Natural killer cell treated with Interleukin-12 subunit alpha and Interleukin-12 subunit beta and Interleukin-15 and Interleukin-18, amount 100 ng/mL, for 72 hours (primary cell): ENCODE measurements around the gene CNOT6. TPM values are rescaled to one million over a fixed set of nuclear protein-coding genes. Genes with fewer than 3 reads are reported as not detected.

Experiments used
- ATAC-seq, 2 donors: fragments of 150-1000 bp; cut with Tn5 transposase in 1 of 2; sonication (Bioruptor Pico), chemical (Tn5 transposase) in 1 of 2; 2 replicates each; pipeline ENCODE4 v1.10.0; 2021
- DNase-seq: peaks from one replicate; pipeline ENCODE4 v3.0.0; 2022; ENCODE audit warnings: low spot score
- H3K27ac Mint-ChIP-seq, 2 donors: 1 replicate in 1 of 2; 2 replicates in 1 of 2; pipeline ENCODE4 v1.8.0; 2022; ENCODE audit warnings: mixed read lengths in 2 of 2, mild to moderate bottlenecking in 1 of 2, moderate library complexity in 1 of 2
- H3K27me3 Mint-ChIP-seq, 2 donors: 1 replicate in 1 of 2; 2 replicates in 1 of 2; pipeline ENCODE4 v1.8.0; 2022; ENCODE audit warnings: mixed read lengths in 2 of 2
- H3K36me3 Mint-ChIP-seq: one replicate; pipeline ENCODE4 v1.8.0; 2022; ENCODE audit warnings: mixed read lengths
- H3K4me1 Mint-ChIP-seq, 2 donors: 1 replicate in 1 of 2; 2 replicates in 1 of 2; pipeline ENCODE4 v1.8.0; 2022; ENCODE audit warnings: low read depth in 2 of 2, mixed read lengths in 2 of 2, mild to moderate bottlenecking in 1 of 2
- H3K4me3 Mint-ChIP-seq: one replicate; pipeline ENCODE4 v1.8.0; 2022; ENCODE audit warnings: mixed read lengths
- H3K9me3 Mint-ChIP-seq: 2 replicates; pipeline ENCODE4 v1.8.0; 2022; ENCODE audit warnings: mixed read lengths
- total RNA-seq, 2 donors: library from RNA; stranded (reverse); gene quantifications; one replicate each; pipeline ENCODE4 v1.2.3, GENCODE V29; 2022

The CNOT6 gene
- total RNA-seq, 2 donors from 2014 or later: 32.8 to 38.5 TPM

DNA sequence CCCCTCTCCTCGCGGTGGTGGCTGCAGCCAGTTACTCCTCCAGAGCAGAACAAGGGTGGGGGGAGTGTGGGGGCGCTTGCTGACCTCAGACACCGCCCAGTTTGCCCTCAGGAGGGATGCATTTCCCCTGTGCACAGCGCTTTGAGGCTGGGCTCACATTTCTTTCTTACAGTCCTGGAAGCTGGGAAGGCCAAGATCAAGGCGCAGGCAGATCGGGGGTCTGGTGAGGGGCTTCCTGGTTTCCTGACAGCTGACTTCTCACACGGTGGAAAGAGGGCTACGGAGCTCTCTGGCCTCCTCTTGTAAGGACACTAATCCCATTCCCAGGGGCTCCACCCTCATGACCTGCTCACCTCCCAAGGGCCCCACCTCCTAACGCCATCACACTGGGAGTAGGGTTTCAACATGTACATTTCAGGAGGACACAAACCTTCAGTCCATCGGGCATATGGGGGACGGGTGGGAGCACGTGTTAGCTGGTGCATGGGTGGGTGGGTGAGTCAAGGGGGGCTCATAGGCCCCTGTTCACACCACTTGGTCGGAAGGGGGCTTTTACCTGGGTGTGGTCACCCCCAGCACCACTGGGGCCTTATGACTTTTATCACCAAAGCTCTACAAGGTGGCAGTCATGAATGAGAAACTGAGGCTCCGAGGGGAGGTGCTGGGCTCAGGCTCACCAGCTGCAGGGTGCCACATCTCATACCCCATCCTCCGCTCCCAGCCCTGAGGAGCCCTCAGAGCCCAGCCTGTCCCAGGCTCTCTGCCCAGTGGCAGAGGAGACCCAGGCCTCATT is 104.8 kb downstream of the CNOT6 start:
- Mint-ChIP-seq H3K4me3 (no peak overlapping the region), H3K4me1 (no peaks in the 10 kb centered on the region), H3K27me3 (peaks cover 0 to 2% of the 10 kb centered on the region in 2 donors), H3K27ac (no peak overlapping the region), H3K36me3 (no peaks in the 10 kb centered on the region), H3K9me3 (no peaks in the 10 kb centered on the region)
- DNase-seq (peak; percentile 37), ATAC-seq (no peak)

DNA sequence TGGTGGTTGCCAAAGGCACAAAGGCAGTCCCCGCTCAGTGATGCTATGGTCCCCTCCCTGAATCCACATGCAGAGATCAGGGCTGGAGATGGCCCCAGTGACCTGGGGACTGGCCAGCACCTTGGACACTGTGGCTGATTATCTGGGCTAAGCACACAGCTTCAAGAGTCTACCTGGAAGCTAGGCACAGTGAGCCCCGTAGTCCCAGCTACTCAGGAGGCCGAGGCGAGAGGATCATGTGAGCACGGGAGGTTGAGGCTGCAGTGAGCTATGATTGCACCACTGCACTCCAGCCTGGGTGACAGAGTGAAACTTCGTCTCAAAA is 105.4 kb downstream of the CNOT6 start:
- H3K4me3 Mint-ChIP-seq: no peak overlapping the region
- H3K4me1 Mint-ChIP-seq: peaks cover 0 to 4% of the 10 kb centered on the region in 2 donors
- DNase-seq (peak; percentile 54), ATAC-seq (no peak)
- peaks cover 0 to 6% of the 10 kb centered on the region in 2 donors for H3K27me3 Mint-ChIP-seq
- no peaks in the 10 kb centered on the region for H3K9me3 Mint-ChIP-seq
- no peak overlapping the region for H3K27ac Mint-ChIP-seq
- no peaks in the 10 kb centered on the region for H3K36me3 Mint-ChIP-seq

DNA sequence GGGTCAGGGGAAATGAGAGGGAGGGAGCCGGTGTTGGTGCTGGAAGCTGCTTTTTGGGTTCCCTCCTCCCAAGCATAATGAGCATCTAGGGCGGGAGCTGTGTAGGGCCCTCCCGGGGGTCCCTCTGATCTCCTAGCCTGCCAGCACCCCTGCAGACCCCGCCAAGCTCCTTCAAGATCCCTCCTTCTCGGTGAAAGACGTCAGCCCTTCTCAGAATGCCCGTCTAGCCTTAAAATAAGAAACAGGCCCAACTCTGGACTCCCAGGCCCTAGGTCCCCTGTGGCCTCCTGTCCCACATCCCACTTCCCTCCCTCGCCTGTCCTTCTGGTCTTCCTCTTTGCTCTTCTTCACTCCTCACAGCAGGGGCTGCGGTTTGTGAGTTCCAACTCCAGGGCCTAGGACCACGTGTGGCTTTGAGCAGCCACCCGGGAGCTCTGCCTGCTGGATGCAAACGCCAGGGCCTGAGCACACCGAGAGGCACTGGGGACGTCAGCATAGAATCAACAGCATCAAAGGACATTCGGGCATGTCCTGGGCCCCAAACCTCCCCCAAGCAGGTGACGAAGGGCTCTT is 105.9 kb downstream of the CNOT6 start:
- Mint-ChIP-seq H3K27me3 (peaks cover 0 to 6% of the 10 kb centered on the region in 2 donors), H3K36me3 (no peaks in the 10 kb centered on the region), H3K9me3 (no peaks in the 10 kb centered on the region), H3K4me3 (no peak overlapping the region), H3K4me1 (peaks cover 0 to 4% of the 10 kb centered on the region in 2 donors), H3K27ac (no peak overlapping the region)
- DNase-seq: peak; percentile 48
- no peak for ATAC-seq

- peaks cover 0 to 4% of the 10 kb centered on the region in 2 donors for H3K4me1 Mint-ChIP-seq
- peak; percentile 57 for DNase-seq
- no peak for ATAC-seq
- H3K27me3 Mint-ChIP-seq: peaks cover 0 to 8% of the 10 kb centered on the region in 2 donors
- no peak overlapping the region for H3K27ac Mint-ChIP-seq
- no peak overlapping the region for H3K4me3 Mint-ChIP-seq
- no peaks in the 10 kb centered on the region for H3K9me3 Mint-ChIP-seq
- no peaks in the 10 kb centered on the region for H3K36me3 Mint-ChIP-seq
Observed at GRCh38 chr5:180600554-180601041, 106.4 kb downstream of the CNOT6 start.

DNA sequence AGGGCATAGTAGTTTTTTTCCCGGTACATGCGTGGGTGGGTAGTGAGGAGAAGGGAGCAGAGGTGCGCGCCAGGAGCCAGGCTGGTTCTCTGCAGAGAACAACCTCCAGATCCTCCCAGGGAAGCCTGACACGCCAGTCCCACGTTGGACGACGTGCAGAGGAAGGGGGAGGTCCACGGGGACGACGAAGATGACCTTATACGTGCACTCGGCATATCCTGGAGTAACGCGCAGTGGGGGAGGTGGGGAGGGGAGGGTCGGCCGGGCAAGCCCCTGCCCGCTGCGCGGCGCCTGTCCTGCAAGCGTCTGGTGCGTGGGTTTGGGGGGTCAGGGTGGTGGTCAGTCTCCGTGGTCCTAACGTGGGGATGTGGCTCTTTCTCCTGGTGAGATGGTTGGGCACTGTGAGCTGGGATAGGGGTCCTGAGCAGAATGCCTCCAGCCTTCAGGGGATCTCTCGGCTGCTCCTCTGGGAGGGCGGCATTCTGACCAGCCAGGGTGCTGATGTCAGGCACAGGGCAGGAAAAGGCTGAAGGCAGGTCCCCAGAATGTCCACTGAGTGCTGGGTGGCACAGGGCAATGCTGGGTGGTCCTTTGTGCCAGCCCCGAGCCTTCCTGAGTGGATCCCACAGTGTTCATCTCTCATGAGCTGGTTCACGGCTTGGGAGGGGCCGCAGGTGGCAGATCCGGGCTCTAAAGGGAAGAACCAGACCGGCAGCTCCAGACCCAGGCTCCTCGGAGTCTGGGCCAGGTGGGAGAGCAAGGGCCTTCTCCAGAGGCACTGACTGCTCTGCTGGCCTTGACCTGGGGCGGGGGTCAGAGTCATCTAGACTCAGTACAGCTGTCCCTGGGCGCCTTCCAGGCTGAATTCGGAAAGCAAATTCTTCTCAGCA is 107.7 kb downstream of the CNOT6 start:
- peaks cover 0 to 10% of the 10 kb centered on the region in 2 donors for H3K4me1 Mint-ChIP-seq
- no peak for ATAC-seq
- no peaks in the 10 kb centered on the region for H3K36me3 Mint-ChIP-seq
- H3K27ac Mint-ChIP-seq: no peak overlapping the region
- H3K27me3 Mint-ChIP-seq: peaks cover 0 to 13% of the 10 kb centered on the region in 2 donors
- no peak overlapping the region for H3K4me3 Mint-ChIP-seq
- no peaks in the 10 kb centered on the region for H3K9me3 Mint-ChIP-seq
- DNase-seq: peak; percentile 46

- H3K27ac Mint-ChIP-seq: no peak overlapping the region
- peaks cover 0 to 10% of the 10 kb centered on the region in 2 donors for H3K4me1 Mint-ChIP-seq
- H3K4me3 Mint-ChIP-seq: no peak overlapping the region
- DNase-seq: peak; percentile 41
- no peak for ATAC-seq
- no peaks in the 10 kb centered on the region for H3K9me3 Mint-ChIP-seq
- H3K27me3 Mint-ChIP-seq: peaks cover 0 to 13% of the 10 kb centered on the region in 2 donors
- no peaks in the 10 kb centered on the region for H3K36me3 Mint-ChIP-seq
Observed at GRCh38 chr5:180602481-180603075, 108.4 kb downstream of the CNOT6 start.

DNA sequence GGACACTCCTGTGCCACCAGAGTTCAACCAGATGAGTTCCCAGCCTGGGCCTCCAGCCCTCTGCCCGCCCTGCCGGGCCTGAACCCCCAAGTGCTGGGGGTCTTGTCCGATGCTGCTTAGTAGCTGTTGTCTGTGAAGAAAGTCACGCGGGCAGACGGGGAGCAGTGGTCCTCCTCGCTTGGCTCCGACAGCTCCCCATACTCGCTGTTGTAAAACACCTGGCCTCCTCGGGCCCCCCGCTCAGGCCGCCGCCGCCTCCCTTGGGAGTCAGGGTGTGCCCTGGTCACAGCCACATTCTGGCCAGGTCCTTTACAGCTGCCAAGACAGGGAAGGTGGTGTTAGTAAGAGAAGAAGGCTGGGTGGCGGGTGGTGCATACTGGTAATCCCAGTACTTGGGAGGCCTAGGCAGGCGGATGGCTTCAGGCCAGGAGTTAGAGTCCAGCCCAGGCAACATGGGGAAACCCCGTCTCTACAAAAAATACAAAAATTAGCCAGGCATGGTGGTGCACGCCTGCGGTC is 109.0 kb downstream of the CNOT6 start:
- Mint-ChIP-seq H3K4me1 (peaks cover 0 to 10% of the 10 kb centered on the region in 2 donors), H3K4me3 (no peak overlapping the region), H3K36me3 (no peaks in the 10 kb centered on the region), H3K27ac (no peak overlapping the region), H3K9me3 (no peaks in the 10 kb centered on the region), H3K27me3 (peaks cover 0 to 13% of the 10 kb centered on the region in 2 donors)
- DNase-seq (peak; percentile 44), ATAC-seq (peak in 1 of 2 donors; percentile 9)

- Mint-ChIP-seq H3K27me3 (peaks cover 0 to 13% of the 10 kb centered on the region in 2 donors), H3K27ac (no peak overlapping the region), H3K4me1 (peaks cover 0 to 10% of the 10 kb centered on the region in 2 donors), H3K4me3 (no peak overlapping the region), H3K36me3 (no peaks in the 10 kb centered on the region), H3K9me3 (no peaks in the 10 kb centered on the region)
- ATAC-seq (no peak), DNase-seq (peak; percentile 26)
Observed at GRCh38 chr5:180604271-180604670, 110.1 kb downstream of the CNOT6 start.

DNA sequence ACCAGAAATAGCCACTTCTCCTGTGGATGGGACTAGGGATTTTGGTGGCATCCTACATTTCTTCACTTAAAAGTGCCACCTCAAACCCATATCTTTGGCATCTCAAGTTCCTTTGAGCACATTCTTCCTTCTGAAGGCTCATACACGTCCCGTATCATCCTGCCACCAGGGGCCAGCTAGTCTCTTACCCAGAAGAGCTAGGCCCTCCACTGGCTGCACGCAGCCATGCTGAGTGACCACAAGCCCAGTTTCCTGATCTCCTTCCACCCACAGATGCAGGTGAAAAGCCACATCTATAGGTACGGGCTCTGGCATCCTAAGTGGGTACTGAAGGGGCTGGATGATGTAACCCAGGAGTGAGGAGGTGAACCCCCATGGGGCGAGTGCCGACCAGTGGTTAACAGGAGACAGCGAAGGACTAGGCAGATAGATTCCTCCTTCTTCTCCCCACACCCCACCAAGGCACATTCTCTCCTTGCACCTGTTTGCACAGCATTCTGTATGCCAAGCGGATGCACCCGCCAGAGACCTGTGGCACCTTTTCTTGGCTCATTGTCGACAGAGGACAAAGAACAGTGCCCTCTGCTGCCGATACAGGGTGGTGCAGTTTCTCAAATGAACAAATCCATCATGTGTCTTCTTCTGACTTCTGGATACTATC is 111.5 kb downstream of the CNOT6 start:
- DNase-seq: peak; percentile 73
- Mint-ChIP-seq H3K4me3 (no peak overlapping the region), H3K27me3 (peaks cover 0 to 13% of the 10 kb centered on the region in 2 donors), H3K27ac (no peak overlapping the region), H3K9me3 (no peaks in the 10 kb centered on the region), H3K4me1 (peaks cover 0 to 10% of the 10 kb centered on the region in 2 donors), H3K36me3 (no peaks in the 10 kb centered on the region)
- ATAC-seq: no peak

GRCh38 chr5:180606215-180606785 is 112.1 kb downstream of the CNOT6 start:
- Mint-ChIP-seq H3K4me1 (peaks cover 0 to 10% of the 10 kb centered on the region in 2 donors), H3K9me3 (no peaks in the 10 kb centered on the region), H3K27me3 (peaks cover 0 to 13% of the 10 kb centered on the region in 2 donors), H3K36me3 (no peaks in the 10 kb centered on the region), H3K27ac (no peak overlapping the region), H3K4me3 (no peak overlapping the region)
- peak; percentile 34 for DNase-seq
- ATAC-seq: no peak

DNA sequence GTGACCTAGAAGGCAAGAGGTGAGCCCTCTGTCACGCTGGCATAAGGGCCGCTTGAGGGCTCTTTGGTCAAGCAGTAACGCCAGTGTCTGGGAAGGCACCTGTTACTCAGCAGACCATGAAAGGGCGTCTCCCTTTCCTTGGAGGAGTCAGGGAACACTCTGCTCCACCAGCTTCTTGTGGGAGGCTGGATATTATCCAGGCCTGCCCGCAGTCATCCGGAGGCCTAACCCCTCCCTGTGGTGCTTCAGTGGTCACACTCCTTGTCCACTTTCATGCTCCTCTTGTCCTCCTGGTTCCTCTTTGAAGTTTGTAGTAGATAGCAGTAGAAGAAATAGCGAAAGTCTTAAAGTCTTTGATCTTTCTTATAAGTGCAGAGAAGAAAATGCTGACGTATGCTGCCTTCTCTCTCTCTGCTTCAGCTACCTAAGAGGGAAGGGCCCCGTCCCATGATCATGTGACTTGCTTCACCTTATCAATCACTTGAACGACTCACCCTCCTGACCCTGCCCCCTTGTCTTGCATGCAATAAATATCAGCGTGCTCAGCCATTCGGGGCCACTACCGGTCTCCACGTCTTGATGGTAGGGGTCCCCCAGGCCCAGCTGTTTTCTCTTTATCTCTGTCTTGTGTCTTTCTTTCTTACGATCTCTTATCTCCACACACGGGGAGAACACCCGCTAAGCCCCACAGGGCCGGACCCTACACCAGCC is 113.8 kb downstream of the CNOT6 start:
- H3K27me3 Mint-ChIP-seq: peaks cover 0 to 11% of the 10 kb centered on the region in 2 donors
- peaks cover 0 to 10% of the 10 kb centered on the region in 2 donors for H3K4me1 Mint-ChIP-seq
- no peak overlapping the region for H3K4me3 Mint-ChIP-seq
- no peaks in the 10 kb centered on the region for H3K9me3 Mint-ChIP-seq
- no peaks in the 10 kb centered on the region for H3K36me3 Mint-ChIP-seq
- no peak for ATAC-seq
- no peak overlapping the region for H3K27ac Mint-ChIP-seq
- DNase-seq: peak; percentile 38
